Loucy (cell line): ENCODE measurements around the gene DPP3.

ENCODE experiments used
- H2AFZ ChIP-seq: fragments of 200-600 bp; sonication (generic); 2 replicates; pipeline ENCODE4 v1.6.0; 2016; ENCODE audit warnings: antibody characterized with exemption, mild to moderate bottlenecking, low read length, moderate library complexity
- H3F3A ChIP-seq: fragments of 200-600 bp; 2 replicates; pipeline ENCODE4 v1.6.0; 2016; ENCODE audit warnings: antibody characterized with exemption, low read depth, mild to moderate bottlenecking
- H3K27me3 ChIP-seq: fragments of 200-600 bp; sonication (generic); 2 replicates; pipeline ENCODE4 v1.6.1; 2014; ENCODE audit warnings: low read length, mild to moderate bottlenecking; ENCODE audit not compliant: insufficient read depth, poor library complexity, severe bottlenecking
- H3K36me3 ChIP-seq: fragments of 200-600 bp; sonication (generic); 2 replicates; pipeline ENCODE4 v1.6.1; 2016; ENCODE audit warnings: low read length; ENCODE audit not compliant: insufficient read depth
- H3K4me1 ChIP-seq: fragments of 200-600 bp; sonication (generic); 2 replicates; pipeline ENCODE4 v1.5.1; 2014; ENCODE audit warnings: low read length, mild to moderate bottlenecking; ENCODE audit not compliant: insufficient read depth, poor library complexity, severe bottlenecking
- H3K4me2 ChIP-seq: fragments of 200-600 bp; sonication (generic); 2 replicates; pipeline ENCODE4 v1.6.0; 2014; ENCODE audit warnings: antibody characterized with exemption, low read length, low read depth, mild to moderate bottlenecking; ENCODE audit not compliant: poor library complexity, severe bottlenecking
- H3K4me3 ChIP-seq: fragments of 200-600 bp; sonication (generic); 2 replicates; pipeline ENCODE4 v1.5.1; 2014; ENCODE audit warnings: low read length, mild to moderate bottlenecking, mixed read lengths; ENCODE audit not compliant: poor library complexity, severe bottlenecking
- H3K79me2 ChIP-seq: fragments of 200-600 bp; sonication (generic); 2 replicates; pipeline ENCODE4 v1.6.1; 2014; ENCODE audit warnings: low read length; ENCODE audit not compliant: insufficient read depth
- H3K9ac ChIP-seq: fragments of 200-600 bp; sonication (generic); 2 replicates; pipeline ENCODE4 v1.6.0; 2014; ENCODE audit warnings: mild to moderate bottlenecking, low read depth, low read length, moderate library complexity; ENCODE audit not compliant: poor library complexity, severe bottlenecking
- H3K9me2 ChIP-seq: fragments of 200-600 bp; sonication (generic); replicated peaks from 2 replicates; pipeline ENCODE4 v1.6.1; 2016; ENCODE audit warnings: low read depth, low read length, mixed read lengths
- H3K9me3 ChIP-seq: fragments of 200-600 bp; sonication (generic); 2 replicates; pipeline ENCODE4 v1.6.1; 2014; ENCODE audit warnings: mild to moderate bottlenecking, antibody characterized with exemption, low read length, low read depth; ENCODE audit not compliant: insufficient read depth
- H4K20me1 ChIP-seq: fragments of 200-600 bp; sonication (generic); 2 replicates; pipeline ENCODE4 v1.6.0; 2014; ENCODE audit warnings: antibody characterized with exemption, low read length, mild to moderate bottlenecking; ENCODE audit not compliant: insufficient read depth, poor library complexity, severe bottlenecking
- EZH2phosphoT487 ChIP-seq: fragments of 200-600 bp; IDR thresholded peaks from 2 replicates; pipeline ENCODE4 v1.6.1; 2018; ENCODE audit warnings: antibody characterized with exemption, mild to moderate bottlenecking, moderate library complexity, borderline replicate concordance
- TF ChIP-seq, protein P1 (sequence below): fragments of 200-600 bp; sonication (generic); conservative IDR thresholded peaks from 2 replicates; pipeline ENCODE4 v1.5.1; 2014; ENCODE audit warnings: mild to moderate bottlenecking, antibody characterized with exemption, low read length

The DPP3 gene

DNA sequence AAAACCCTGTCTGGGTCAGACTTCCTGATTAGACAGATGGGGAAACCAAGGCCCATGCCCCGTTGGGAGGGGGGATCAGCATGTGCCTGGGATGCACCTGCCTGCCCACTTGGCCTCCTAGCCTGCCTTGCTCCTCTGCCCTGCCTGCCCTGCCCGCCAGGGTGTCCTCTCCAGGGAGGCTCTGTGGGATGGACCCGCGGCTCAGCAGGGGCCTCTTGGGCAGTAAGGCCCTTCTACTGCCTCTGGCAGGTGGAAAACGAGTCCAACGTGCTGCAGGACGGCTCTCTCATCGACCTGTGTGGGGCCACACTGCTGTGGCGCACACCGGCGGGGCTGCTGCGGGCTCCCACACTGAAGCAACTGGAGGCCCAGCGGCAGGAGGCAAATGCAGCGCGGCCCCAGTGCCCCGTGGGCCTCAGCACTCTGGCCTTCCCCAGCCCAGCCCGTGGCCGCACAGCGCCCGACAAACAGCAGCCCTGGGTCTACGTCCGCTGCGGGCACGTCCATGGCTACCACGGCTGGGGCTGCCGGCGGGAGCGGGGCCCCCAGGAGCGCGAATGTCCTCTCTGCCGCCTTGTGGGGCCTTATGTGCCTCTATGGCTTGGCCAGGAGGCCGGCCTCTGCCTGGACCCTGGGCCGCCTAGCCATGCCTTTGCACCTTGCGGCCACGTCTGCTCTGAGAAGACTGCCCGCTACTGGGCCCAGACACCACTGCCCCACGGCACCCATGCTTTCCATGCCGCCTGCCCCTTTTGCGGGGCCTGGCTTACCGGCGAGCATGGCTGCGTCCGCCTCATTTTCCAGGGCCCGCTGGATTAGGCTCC lies 4.7 kb upstream of the DPP3 start:
- Histone ChIP-seq H4K20me1 (peaks cover 8% of the 10 kb centered on the region), H3K9me3 (no peaks in the 10 kb centered on the region), H3K4me2 (no peak overlapping the region), H3K4me3 (no peak overlapping the region), H3K9ac (no peak overlapping the region), H3K9me2 (no peaks in the 10 kb centered on the region), H3K36me3 (no peaks in the 10 kb centered on the region), H3K4me1 (peaks cover 4% of the 10 kb centered on the region), H3K27me3 (no peaks in the 10 kb centered on the region), H3K79me2 (peaks cover 12% of the 10 kb centered on the region), H3F3A (no peaks in the 10 kb centered on the region), H2AFZ (no peak overlapping the region)
- TF ChIP-seq EZH2phosphoT487: no peak
- TF ChIP-seq, protein P1, sequence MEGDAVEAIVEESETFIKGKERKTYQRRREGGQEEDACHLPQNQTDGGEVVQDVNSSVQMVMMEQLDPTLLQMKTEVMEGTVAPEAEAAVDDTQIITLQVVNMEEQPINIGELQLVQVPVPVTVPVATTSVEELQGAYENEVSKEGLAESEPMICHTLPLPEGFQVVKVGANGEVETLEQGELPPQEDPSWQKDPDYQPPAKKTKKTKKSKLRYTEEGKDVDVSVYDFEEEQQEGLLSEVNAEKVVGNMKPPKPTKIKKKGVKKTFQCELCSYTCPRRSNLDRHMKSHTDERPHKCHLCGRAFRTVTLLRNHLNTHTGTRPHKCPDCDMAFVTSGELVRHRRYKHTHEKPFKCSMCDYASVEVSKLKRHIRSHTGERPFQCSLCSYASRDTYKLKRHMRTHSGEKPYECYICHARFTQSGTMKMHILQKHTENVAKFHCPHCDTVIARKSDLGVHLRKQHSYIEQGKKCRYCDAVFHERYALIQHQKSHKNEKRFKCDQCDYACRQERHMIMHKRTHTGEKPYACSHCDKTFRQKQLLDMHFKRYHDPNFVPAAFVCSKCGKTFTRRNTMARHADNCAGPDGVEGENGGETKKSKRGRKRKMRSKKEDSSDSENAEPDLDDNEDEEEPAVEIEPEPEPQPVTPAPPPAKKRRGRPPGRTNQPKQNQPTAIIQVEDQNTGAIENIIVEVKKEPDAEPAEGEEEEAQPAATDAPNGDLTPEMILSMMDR: no peak

DNA sequence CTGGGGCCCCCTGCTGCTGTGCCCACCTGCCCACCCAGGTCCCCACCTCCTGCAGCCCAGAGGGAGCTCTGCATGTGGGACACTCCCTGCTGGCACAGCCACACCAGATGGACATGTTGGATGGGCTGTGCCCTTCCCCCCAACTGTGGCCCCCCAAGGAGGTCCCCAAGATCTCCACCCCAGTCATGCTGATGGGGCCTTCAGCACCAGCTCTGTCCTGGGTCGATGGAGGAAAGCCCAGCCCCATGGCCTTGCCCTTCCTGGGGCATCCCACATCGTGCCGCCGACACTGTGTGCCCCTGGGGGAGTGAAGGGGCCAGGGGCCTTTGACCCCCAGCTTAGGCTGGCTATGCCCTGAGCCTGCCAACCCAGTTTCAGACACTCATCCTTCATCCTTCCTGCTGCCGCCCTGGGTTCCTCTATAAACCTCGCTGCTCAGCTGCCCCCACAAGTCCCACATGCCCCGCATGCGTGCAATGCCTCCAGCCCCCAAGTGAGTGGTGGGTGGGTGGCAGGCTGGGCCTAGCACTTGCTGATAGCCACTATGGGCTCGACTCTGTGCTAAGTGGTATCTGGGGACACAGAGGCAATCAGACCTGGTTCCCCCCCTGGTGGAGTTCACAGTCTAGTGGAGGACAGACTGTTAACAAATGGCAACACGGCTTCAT lies 3.9 kb upstream of the DPP3 start:
- Histone ChIP-seq H3K9me3 (no peaks in the 10 kb centered on the region), H2AFZ (no peak overlapping the region), H3K9ac (no peak overlapping the region), H3K4me3 (no peak overlapping the region), H3K4me1 (peaks cover 10% of the 10 kb centered on the region), H3K36me3 (no peaks in the 10 kb centered on the region), H3K4me2 (no peak overlapping the region), H3K9me2 (no peaks in the 10 kb centered on the region), H3K27me3 (no peaks in the 10 kb centered on the region), H3K79me2 (peaks cover 20% of the 10 kb centered on the region), H4K20me1 (peaks cover 8% of the 10 kb centered on the region), H3F3A (no peaks in the 10 kb centered on the region)
- TF ChIP-seq, protein P1: no peak
- TF ChIP-seq EZH2phosphoT487: no peak

DNA sequence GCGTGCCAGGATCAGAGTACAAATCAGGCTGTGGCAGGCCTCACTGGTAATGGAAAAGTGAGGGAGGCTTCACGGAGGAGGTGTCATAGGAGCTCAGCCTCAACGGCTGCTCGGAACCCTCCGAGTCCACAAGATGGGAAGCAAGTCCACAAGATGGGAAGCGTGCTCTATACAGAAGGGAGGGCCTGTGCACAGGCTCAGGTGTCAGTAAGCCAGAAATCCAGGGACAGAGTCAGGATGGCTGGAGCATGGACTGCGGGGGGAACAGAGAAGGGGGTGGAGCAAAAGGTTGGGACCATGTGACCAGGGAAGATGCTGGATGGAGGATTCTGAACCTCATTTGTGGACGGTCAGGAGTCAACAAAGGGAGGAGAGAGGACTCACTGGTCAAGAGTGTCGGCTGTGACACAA lies 3.4 kb upstream of the DPP3 start:
- Histone ChIP-seq H3K9me3 (no peaks in the 10 kb centered on the region), H3K9me2 (no peaks in the 10 kb centered on the region), H3K79me2 (peaks cover 23% of the 10 kb centered on the region), H2AFZ (no peak overlapping the region), H3F3A (no peaks in the 10 kb centered on the region), H3K9ac (no peak overlapping the region), H3K27me3 (no peaks in the 10 kb centered on the region), H3K4me3 (no peak overlapping the region), H3K4me2 (no peak overlapping the region), H3K4me1 (peaks cover 11% of the 10 kb centered on the region), H3K36me3 (no peaks in the 10 kb centered on the region), H4K20me1 (peaks cover 8% of the 10 kb centered on the region)
- TF ChIP-seq, protein P1: no peak
- TF ChIP-seq EZH2phosphoT487: no peak
